Naive B cell (primary cell): ENCODE results near the gene MPV17. TPM values are rescaled to one million over a fixed set of nuclear protein-coding genes. Genes with fewer than 3 reads are reported as not detected.

Experiments
- ATAC-seq, 2 donors: fragments of 150-1000 bp; cut with Tn5 transposase; 2 replicates each; pipeline ENCODE4 v1.10.0; 2021; ENCODE audit warnings: low read depth in 2 of 2, mild to moderate bottlenecking in 2 of 2, moderate library complexity in 2 of 2
- DNase-seq: peaks from one replicate; pipeline ENCODE4 v3.0.0; 2022
- H3K27ac Mint-ChIP-seq, 6 donors: one replicate each; pipeline ENCODE4 v1.8.0; 2020 to 2022; ENCODE audit warnings: mild to moderate bottlenecking in 6 of 6, mixed read lengths in 6 of 6, moderate library complexity in 5 of 6, inconsistent platforms in 2 of 6
- H3K27me3 Mint-ChIP-seq, 3 donors: one replicate each; pipeline ENCODE4 v1.8.0; 2021 to 2022; ENCODE audit warnings: mixed read lengths in 3 of 3, mild to moderate bottlenecking in 1 of 3
- H3K36me3 Mint-ChIP-seq, 2 donors: one replicate each; pipeline ENCODE4 v1.8.0; 2020 to 2022; ENCODE audit warnings: mixed read lengths in 2 of 2, inconsistent platforms in 1 of 2, mild to moderate bottlenecking in 1 of 2
- H3K4me1 Mint-ChIP-seq, 3 donors: one replicate each; pipeline ENCODE4 v1.8.0; 2020 to 2022; ENCODE audit warnings: mixed read lengths in 3 of 3, inconsistent platforms in 1 of 3, mild to moderate bottlenecking in 1 of 3, moderate library complexity in 1 of 3
- H3K4me3 Mint-ChIP-seq, 8 donors: one replicate each; pipeline ENCODE4 v1.8.0; 2020 to 2022; ENCODE audit warnings: mild to moderate bottlenecking in 8 of 8, mixed read lengths in 8 of 8, moderate library complexity in 8 of 8, inconsistent platforms in 2 of 8
- H3K9me3 Mint-ChIP-seq, 7 donors: one replicate each; pipeline ENCODE4 v1.8.0; 2020 to 2022; ENCODE audit warnings: mixed read lengths in 7 of 7, mild to moderate bottlenecking in 5 of 7, inconsistent platforms in 2 of 7, moderate library complexity in 1 of 7
- polyA plus RNA-seq, 6 donors: library from polyadenylated mRNA; unstranded; fragments of 300-500 nt; fragmentation: Illumina TruSeq; gene quantifications; one replicate each; pipeline ENCODE4 v1.2.3, GENCODE V29; 2021; ENCODE audit warnings: low read depth in 6 of 6

The MPV17 gene
- polyA plus RNA-seq, 6 donors from 2014 or later = 133 to 234 (median 151) TPM

- DNase-seq (peak; percentile 18), ATAC-seq (peak; percentile 49 to 55)
- Mint-ChIP-seq H3K27me3 (peaks cover 40 to 46% (median 44%) of the 10 kb centered on the region in 3 donors), H3K36me3 (peaks cover 0 to 15% of the 10 kb centered on the region in 2 donors), H3K4me3 (peak overlapping the region; percentile 72 to 96 (median 94)), H3K4me1 (peaks cover 26 to 32% (median 27%) of the 10 kb centered on the region in 3 donors), H3K27ac (peak overlapping the region in 4 of 6 donors; percentile 60 to 84 (median 73)), H3K9me3 (no peaks in the 10 kb centered on the region)
Observed at GRCh38 chr2:27264253-27264752, 58.6 kb downstream of the MPV17 start.

GRCh38 chr2:27263287-27264252 lies 59.3 kb downstream of the MPV17 start:
- peak overlapping the region in 4 of 6 donors; percentile 72 to 84 (median 78) for H3K27ac Mint-ChIP-seq
- H3K9me3 Mint-ChIP-seq = no peaks in the 10 kb centered on the region

GRCh38 chr2:27262379-27263286 lies 60.3 kb downstream of the MPV17 start, which contains the start of gene SLC30A3:
SLC30A3 (minus strand) TSS chr2:27263047; CDS start chr2:27262906, 141 bp downstream.
- peaks cover 26 to 32% (median 27%) of the 10 kb centered on the region in 3 donors for H3K4me1 Mint-ChIP-seq
- ATAC-seq (peak; percentile 37 to 43), DNase-seq (peak; percentile 51)
- peaks cover 52 to 58% (median 55%) of the 10 kb centered on the region in 3 donors for H3K27me3 Mint-ChIP-seq
- peak within 1 kb of the TSS; percentile 72 to 96 (median 94) for H3K4me3 Mint-ChIP-seq
- H3K9me3 Mint-ChIP-seq = no peaks in the 10 kb centered on the region
- peak within 1 kb of the TSS in 3 of 6 donors; percentile 72 to 81 (median 74) for H3K27ac Mint-ChIP-seq
- peaks cover 0 to 15% of the 10 kb centered on the region in 2 donors for H3K36me3 Mint-ChIP-seq

More at GRCh38 chr2:27263287-27264252, 59.3 kb downstream of the MPV17 start:
- Mint-ChIP-seq H3K4me1 (peaks cover 26 to 32% (median 27%) of the 10 kb centered on the region in 3 donors), H3K4me3 (peak overlapping the region; percentile 72 to 96 (median 94)), H3K27me3 (peaks cover 46 to 50% (median 46%) of the 10 kb centered on the region in 3 donors), H3K36me3 (peaks cover 0 to 15% of the 10 kb centered on the region in 2 donors)
- DNase-seq = peak; percentile 11
- ATAC-seq = no peak

- Mint-ChIP-seq H3K4me3 (peak overlapping the region; percentile 43 to 93 (median 80)), H3K9me3 (no peaks in the 10 kb centered on the region), H3K4me1 (peaks cover 26 to 32% (median 27%) of the 10 kb centered on the region in 3 donors), H3K27ac (no peak overlapping the region), H3K36me3 (peaks cover 0 to 15% of the 10 kb centered on the region in 2 donors), H3K27me3 (peaks cover 56 to 65% (median 62%) of the 10 kb centered on the region in 3 donors)
- no peak for ATAC-seq
- DNase-seq = peak; percentile 11
Observed at GRCh38 chr2:27261926-27262298, 61.0 kb downstream of the MPV17 start.

- H3K4me3 Mint-ChIP-seq = peak overlapping the region; percentile 43 to 93 (median 80)
- H3K9me3 Mint-ChIP-seq = no peaks in the 10 kb centered on the region
- H3K4me1 Mint-ChIP-seq = peaks cover 26 to 32% (median 27%) of the 10 kb centered on the region in 3 donors
- H3K27ac Mint-ChIP-seq = peak overlapping the region in 1 of 6 donors; percentile 51
- ATAC-seq = no peak
- peaks cover 56 to 71% (median 68%) of the 10 kb centered on the region in 3 donors for H3K27me3 Mint-ChIP-seq
- DNase-seq = no peak
- peaks cover 0 to 15% of the 10 kb centered on the region in 2 donors for H3K36me3 Mint-ChIP-seq
Observed at GRCh38 chr2:27261241-27261925, 61.5 kb downstream of the MPV17 start.

Other genes with a start within 250 kb of the MPV17 start
- 1 to 10 TPM in 2 of 6 donors, under 1 TPM in 4; 0.28 to 1.1 (median 0.77) TPM for gene EMILIN1, start 244.5 kb downstream of the MPV17 start, polyA plus RNA-seq
- gene KHK, start 236.3 kb downstream of the MPV17 start, polyA plus RNA-seq = 1 to 10 TPM; 3.3 to 8.9 (median 5.6) TPM
- gene CGREF1, start 204.0 kb downstream of the MPV17 start, polyA plus RNA-seq = not detected
- gene ABHD1, start 199.3 kb downstream of the MPV17 start, polyA plus RNA-seq = 1 to 10 TPM in 2 of 6 donors, not detected in 4; 1.2 to 1.3 TPM
- gene PREB, start 188.5 kb downstream of the MPV17 start, polyA plus RNA-seq = 100 to 1,000 TPM in 1 of 6 donors, 10 to 100 TPM in 5; 51.0 to 101 (median 56.2) TPM
- gene PRR30, start 183.7 kb downstream of the MPV17 start, polyA plus RNA-seq = not detected
- not detected for gene TCF23, start 174.1 kb downstream of the MPV17 start, polyA plus RNA-seq
- gene ATRAID, start 111.1 kb downstream of the MPV17 start, polyA plus RNA-seq = 100 to 1,000 TPM; 296 to 424 (median 357) TPM
- 10 to 100 TPM; 15.4 to 55.3 (median 22.4) TPM for gene SLC5A6, start 110.8 kb downstream of the MPV17 start, polyA plus RNA-seq
- gene CAD, start 105.7 kb downstream of the MPV17 start, polyA plus RNA-seq = 10 to 100 TPM in 5 of 6 donors, 1 to 10 TPM in 1; 5.4 to 20.7 (median 14.0) TPM
- under 1 TPM in 2 of 6 donors, not detected in 4; 0.06 to 0.16 TPM for gene SLC30A3, start 60.0 kb downstream of the MPV17 start, polyA plus RNA-seq
- gene DNAJC5G, start 47.7 kb downstream of the MPV17 start, polyA plus RNA-seq = not detected
- not detected for gene TRIM54, start 40.7 kb downstream of the MPV17 start, polyA plus RNA-seq
- 1 to 10 TPM in 1 of 6 donors, under 1 TPM in 3, not detected in 2; 0.55 to 1.4 (median 0.91) TPM for gene UCN, start 14.7 kb downstream of the MPV17 start, polyA plus RNA-seq
- gene GTF3C2, start 33.7 kb upstream of the MPV17 start, polyA plus RNA-seq = 10 to 100 TPM; 31.8 to 50.6 (median 39.9) TPM
- gene EIF2B4, start 47.2 kb upstream of the MPV17 start, polyA plus RNA-seq = 10 to 100 TPM; 16.3 to 38.9 (median 30.3) TPM
- 100 to 1,000 TPM; 216 to 307 (median 256) TPM for gene SNX17, start 47.5 kb upstream of the MPV17 start, polyA plus RNA-seq
- 1 to 10 TPM in 5 of 6 donors, not detected in 1; 2.2 to 6.5 (median 3.7) TPM for gene ZNF513, start 57.6 kb upstream of the MPV17 start, polyA plus RNA-seq
- gene PPM1G, start 86.5 kb upstream of the MPV17 start, polyA plus RNA-seq = 100 to 1,000 TPM in 1 of 6 donors, 10 to 100 TPM in 5; 67.1 to 105 (median 73.2) TPM
- gene NRBP1, start 105.5 kb upstream of the MPV17 start, polyA plus RNA-seq = 10 to 100 TPM; 45.3 to 76.5 (median 59.4) TPM
- gene KRTCAP3, start 119.3 kb upstream of the MPV17 start, polyA plus RNA-seq = 1 to 10 TPM in 4 of 6 donors, under 1 TPM in 1, not detected in 1; 1.00 to 8.3 (median 3.9) TPM
- gene IFT172, start 166.6 kb upstream of the MPV17 start, polyA plus RNA-seq = 1 to 10 TPM in 5 of 6 donors, under 1 TPM in 1; 0.47 to 7.5 (median 3.2) TPM
- under 1 TPM in 3 of 6 donors, not detected in 3; 0.17 to 0.65 (median 0.33) TPM for gene FNDC4, start 172.1 kb upstream of the MPV17 start, polyA plus RNA-seq
- not detected for gene GCKR, start 173.7 kb upstream of the MPV17 start, polyA plus RNA-seq